Measurements from ENCODE around the gene ACOX1.

Gene ACOX1

GRCh38 chr17:75950855-75951554 lies 28.0 kb downstream of the ACOX1 start:
- H3K4me3 ChIP-seq (ENCODE audit: low read depth, low read length), result no peak overlapping the region
- in situ Hi-C loops (cut with HindIII; ENCODE audit: low sequenced_read_pairs), result no loop called here
- no peak for TF ChIP-seq CTCF (IDR thresholded peaks at IDR 0.05; ENCODE audit: low read depth, low read length, missing control alignments)
- peak; percentile 58 for DNase-seq (ENCODE audit: low read depth)

- H3K4me3 ChIP-seq (ENCODE audit: low read depth, low read length), result no peak overlapping the region
- in situ Hi-C loops (cut with HindIII; ENCODE audit: low sequenced_read_pairs), result no loop called here
- DNase-seq (ENCODE audit: low read depth), result no peak
- no peak for TF ChIP-seq CTCF (IDR thresholded peaks at IDR 0.05; ENCODE audit: low read depth, low read length, missing control alignments)
Measured at GRCh38 chr17:75950421-75950820, 28.5 kb downstream of the ACOX1 start.

GRCh38 chr17:75945211-75945610 lies 33.8 kb downstream of the ACOX1 start:
- no peak for TF ChIP-seq CTCF (IDR thresholded peaks at IDR 0.05; ENCODE audit: low read depth, low read length, missing control alignments)
- in situ Hi-C loops (cut with HindIII; ENCODE audit: low sequenced_read_pairs), result no loop called here
- DNase-seq (ENCODE audit: low read depth), result no peak
- no peak overlapping the region for H3K4me3 ChIP-seq (ENCODE audit: low read depth, low read length)

GRCh38 chr17:75943491-75943890 lies 35.5 kb downstream of the ACOX1 start:
- in situ Hi-C loops (cut with HindIII; ENCODE audit: low sequenced_read_pairs), result no loop called here
- no peak for DNase-seq (ENCODE audit: low read depth)
- no peak for TF ChIP-seq CTCF (IDR thresholded peaks at IDR 0.05; ENCODE audit: low read depth, low read length, missing control alignments)
- no peak overlapping the region for H3K4me3 ChIP-seq (ENCODE audit: low read depth, low read length)

- no peak for TF ChIP-seq CTCF (IDR thresholded peaks at IDR 0.05; ENCODE audit: low read depth, low read length, missing control alignments)
- H3K4me3 ChIP-seq (ENCODE audit: low read depth, low read length), result no peak overlapping the region
- DNase-seq (ENCODE audit: low read depth), result no peak
- in situ Hi-C loops (cut with HindIII; ENCODE audit: low sequenced_read_pairs), result no loop called here
Measured at GRCh38 chr17:75942473-75942872, 36.5 kb downstream of the ACOX1 start.

GRCh38 chr17:75941442-75941819 lies 37.5 kb downstream of the ACOX1 start:
- no peak for TF ChIP-seq CTCF (IDR thresholded peaks at IDR 0.05; ENCODE audit: low read depth, low read length, missing control alignments)
- DNase-seq (ENCODE audit: low read depth), result no peak
- in situ Hi-C loops (cut with HindIII; ENCODE audit: low sequenced_read_pairs), result no loop called here
- peak overlapping the region; percentile 76 for H3K4me3 ChIP-seq (ENCODE audit: low read depth, low read length)

All from astrocyte of the cerebellum (primary cell).